SK-N-SH (cell line): Measurements from ENCODE around the gene DNAH1. TPM values are rescaled to one million over a fixed set of nuclear protein-coding genes. Genes with fewer than 3 reads are reported as not detected.

Experiments used
- CTCF ChIA-PET: fragments of 300-600, 350-600 bp; formaldehyde crosslinking; extraction: SDS; loops from one replicate; lab custom pipeline; 2021; lab: Yijun Ruan, JAX
- POLR2A ChIA-PET: fragments of 350-600 bp; sonication (Branson Sonifier 250); formaldehyde crosslinking; extraction: SDS; loops from one replicate; lab custom pipeline; 2020; ENCODE audit warnings: antibody characterized with exemption, inconsistent platforms; lab: Yijun Ruan, JAX
- DNase-seq: peaks from one replicate; pipeline ENCODE4 v3.0.0; 2012
- H2AFZ ChIP-seq: fragments of 200-600 bp; sonication (generic); 2 replicates; pipeline ENCODE4 v1.8.1; 2016; ENCODE audit warnings: antibody characterized with exemption, mild to moderate bottlenecking, low read depth
- H3F3A ChIP-seq: fragments of 200-600 bp; sonication (generic); replicated peaks from 2 replicates; pipeline ENCODE3; 2016; ENCODE audit warnings: antibody characterized with exemption, mild to moderate bottlenecking; ENCODE audit not compliant: insufficient read depth
- H3K27ac ChIP-seq, 2 experiments: fragments of 200-500 bp in 1 of 2; fragments of 200-600 bp in 1 of 2; sonication (Bioruptor generic) in 1 of 2; sonication (generic), shearing (Covaris generic) in 1 of 2; 2 replicates each; pipeline versions ENCODE4 v1.5.1 to v1.6.1; 2014 to 2016; ENCODE audit warnings: low read depth in 2 of 2, inconsistent platforms in 1 of 2, low read length in 1 of 2, mild to moderate bottlenecking in 1 of 2, mixed read lengths in 1 of 2
- H3K27me3 ChIP-seq: fragments of 200-600 bp; sonication (generic), shearing (Covaris generic); 2 replicates; pipeline ENCODE4 v1.6.1; 2016; ENCODE audit warnings: mixed run types; ENCODE audit not compliant: insufficient read depth
- H3K36me3 ChIP-seq, 2 experiments: fragments of 200-500 bp in 1 of 2; fragments of 200-600 bp in 1 of 2; sonication (Bioruptor generic) in 1 of 2; sonication (generic) in 1 of 2; replicated peaks in 1 of 2; 2 replicates each; pipeline versions ENCODE3 to v1.5.1; 2014 to 2016; ENCODE audit warnings: low read length in 1 of 2, mild to moderate bottlenecking in 1 of 2; ENCODE audit not compliant: insufficient read depth in 2 of 2, control insufficient read depth in 1 of 2
- H3K4me1 ChIP-seq, 2 experiments: fragments of 200-500 bp in 1 of 2; fragments of 200-600 bp in 1 of 2; sonication (Bioruptor generic) in 1 of 2; sonication (generic), shearing (Covaris generic) in 1 of 2; 2 replicates each; pipeline versions ENCODE4 v1.5.1 to v1.6.1; 2014 to 2016; ENCODE audit warnings: low read depth in 1 of 2, low read length in 1 of 2, mixed run types in 1 of 2; ENCODE audit not compliant: insufficient read depth in 2 of 2, control insufficient read depth in 1 of 2
- H3K4me2 ChIP-seq: fragments of 200-600 bp; sonication (generic), shearing (Covaris generic); 2 replicates; pipeline ENCODE4 v1.6.1; 2017; ENCODE audit warnings: mixed run types
- H3K4me3 ChIP-seq, 2 experiments: fragments of 200-500 bp in 1 of 2; fragments of 200-600 bp in 1 of 2; sonication (Bioruptor generic) in 1 of 2; sonication (generic), shearing (Covaris generic) in 1 of 2; 2 replicates each; pipeline versions ENCODE4 v1.5.1 to v1.8.1; 2014 to 2016; ENCODE audit warnings: low read depth in 2 of 2, inconsistent platforms in 1 of 2, low read length in 1 of 2, mild to moderate bottlenecking in 1 of 2, mixed read lengths in 1 of 2, moderate library complexity in 1 of 2
- H3K79me2 ChIP-seq: fragments of 200-600 bp; sonication (generic); 2 replicates; pipeline ENCODE4 v1.8.1; 2017; ENCODE audit warnings: mild to moderate bottlenecking; ENCODE audit not compliant: insufficient read depth
- H3K9ac ChIP-seq: fragments of 200-600 bp; sonication (generic); 2 replicates; pipeline ENCODE4 v1.6.1; 2017; ENCODE audit warnings: mixed run types
- H3K9me2 ChIP-seq: fragments of 200-600 bp; sonication (generic); 2 replicates; pipeline ENCODE4 v1.6.1; 2017; ENCODE audit warnings: mixed run types
- H3K9me3 ChIP-seq: fragments of 200-600 bp; sonication (generic); 2 replicates; pipeline ENCODE4 v1.6.1; 2017; ENCODE audit warnings: mixed run types, mild to moderate bottlenecking, moderate library complexity
- H4K20me1 ChIP-seq: fragments of 200-600 bp; sonication (generic); 2 replicates; pipeline ENCODE4 v1.6.1; 2017; ENCODE audit warnings: mild to moderate bottlenecking, mixed run types; ENCODE audit not compliant: insufficient read depth
- ELF1 ChIP-seq: IDR thresholded peaks from 2 replicates; pipeline ENCODE4 v1.4.0; 2012
- FOSL2 ChIP-seq: IDR thresholded peaks from 2 replicates; pipeline ENCODE4 v1.4.0; 2012; ENCODE audit warnings: low read depth, mild to moderate bottlenecking, moderate library complexity, borderline replicate concordance
- FOXM1 ChIP-seq: IDR thresholded peaks from 2 replicates; pipeline ENCODE4 v1.4.0; 2012; ENCODE audit warnings: low read depth, mild to moderate bottlenecking
- GATA2 ChIP-seq: sonication (generic); formaldehyde crosslinking; IDR thresholded peaks from 2 replicates; pipeline ENCODE4 v1.5.0; 2020; ENCODE audit warnings: mild to moderate bottlenecking, missing genetic modification reagents
- MAX ChIP-seq: IDR thresholded peaks from 2 replicates; pipeline ENCODE4 v1.4.0; 2012; ENCODE audit warnings: low read depth
- RAD21 ChIP-seq: IDR thresholded peaks from 2 replicates; pipeline ENCODE4 v1.6.1; 2012; ENCODE audit warnings: mild to moderate bottlenecking, low read length
- RCOR1 ChIP-seq: fragments of 150-350 bp; IDR thresholded peaks from 2 replicates; pipeline ENCODE4 v1.6.1; 2017; ENCODE audit warnings: antibody characterized with exemption, low read length
- RXRA ChIP-seq: IDR thresholded peaks from 2 replicates; pipeline ENCODE4 v1.4.0; 2012; ENCODE audit warnings: low read depth, mild to moderate bottlenecking, borderline replicate concordance
- TCF12 ChIP-seq: IDR thresholded peaks from 2 replicates; pipeline ENCODE4 v1.4.0; 2012
- USF2 ChIP-seq: fragments of 150-350 bp; IDR thresholded peaks from 2 replicates; pipeline ENCODE4 v1.6.1; 2017; ENCODE audit warnings: antibody characterized with exemption, low read length, low read depth, borderline replicate concordance
- WGBS: methylation state at CpG from one replicate; pipeline ENCODE4 v1.1.6; 2017; ENCODE audit warnings: low lambda C conversion rate; 5-methylcytosine and 5-hydroxymethylcytosine counted together
- polyA plus RNA-seq, 3 experiments: library from polyadenylated mRNA; depleted of rRNA; stranded (reverse); fragments of >200 nt; gene quantifications; 2 replicates each; pipeline ENCODE4 v1.2.3, GENCODE V29; 2012
- TF ChIP-seq, protein P1 (sequence below): fragments of 200-600 bp; sonication (generic); IDR thresholded peaks from 2 replicates; pipeline ENCODE4 v1.6.1; 2017; ENCODE audit warnings: antibody characterized with exemption, mild to moderate bottlenecking, moderate library complexity

Gene DNAH1
- polyA plus RNA-seq, 1 of the 3 experiments (the other 2 are of a cell fraction), result 5.1 TPM

- Histone ChIP-seq H3F3A (peaks cover 10% of the 10 kb centered on the region), H3K36me3 (peaks cover 0 to 16% of the 10 kb centered on the region in 2 experiments), H3K9me2 (no peaks in the 10 kb centered on the region), H3K4me1 (peaks cover 0 to 41% of the 10 kb centered on the region in 2 experiments; a peak in 2 of 4 replicates), H3K4me2 (no peak overlapping the region), H3K27me3 (no peaks in the 10 kb centered on the region), H3K79me2 (peaks cover 11% of the 10 kb centered on the region; the same call in 1 of the 2 replicates), H4K20me1 (no peaks in the 10 kb centered on the region), H2AFZ (no peak overlapping the region), H3K27ac (no peak overlapping the region; a peak in 1 of 4 replicates), H3K9me3 (no peaks in the 10 kb centered on the region), H3K9ac (no peak overlapping the region)
- CTCF ChIA-PET, result interaction anchor here (0.7 to 16.0 kb wide), 13 partner anchors 9 to 291 kb away, joined by 3 to 504 read pairs (median 4); no protein-coding TSS in a partner anchor
- DNase-seq, result no peak
- POLR2A ChIA-PET, result interaction anchor here (1.4 kb wide), 1 partner anchor 46 kb away, joined by 3 read pairs; no protein-coding TSS in a partner anchor
- TF ChIP-seq FOSL2 (no peak), USF2 (no peak), TCF12 (no peak), RXRA (no peak), FOXM1 (no peak), ELF1 (no peak), RAD21 (no peak), RCOR1 (no peak), MAX (no peak)
- TF ChIP-seq, protein P1, sequence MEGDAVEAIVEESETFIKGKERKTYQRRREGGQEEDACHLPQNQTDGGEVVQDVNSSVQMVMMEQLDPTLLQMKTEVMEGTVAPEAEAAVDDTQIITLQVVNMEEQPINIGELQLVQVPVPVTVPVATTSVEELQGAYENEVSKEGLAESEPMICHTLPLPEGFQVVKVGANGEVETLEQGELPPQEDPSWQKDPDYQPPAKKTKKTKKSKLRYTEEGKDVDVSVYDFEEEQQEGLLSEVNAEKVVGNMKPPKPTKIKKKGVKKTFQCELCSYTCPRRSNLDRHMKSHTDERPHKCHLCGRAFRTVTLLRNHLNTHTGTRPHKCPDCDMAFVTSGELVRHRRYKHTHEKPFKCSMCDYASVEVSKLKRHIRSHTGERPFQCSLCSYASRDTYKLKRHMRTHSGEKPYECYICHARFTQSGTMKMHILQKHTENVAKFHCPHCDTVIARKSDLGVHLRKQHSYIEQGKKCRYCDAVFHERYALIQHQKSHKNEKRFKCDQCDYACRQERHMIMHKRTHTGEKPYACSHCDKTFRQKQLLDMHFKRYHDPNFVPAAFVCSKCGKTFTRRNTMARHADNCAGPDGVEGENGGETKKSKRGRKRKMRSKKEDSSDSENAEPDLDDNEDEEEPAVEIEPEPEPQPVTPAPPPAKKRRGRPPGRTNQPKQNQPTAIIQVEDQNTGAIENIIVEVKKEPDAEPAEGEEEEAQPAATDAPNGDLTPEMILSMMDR, result no peak
- TF ChIP-seq, all 33 proteins: peak for 0
- no peak overlapping the region for H3K4me3 ChIP-seq
- WGBS, result 93% methylated on average over 3 of the region's 20 CpGs
Observed at GRCh38 chr3:52292247-52293065, 23.7 kb upstream of the DNAH1 start.

GRCh38 chr3:52293491-52294319, 22.4 kb upstream of the DNAH1 start:
- H3K4me1 ChIP-seq, result peaks cover 0 to 49% of the 10 kb centered on the region in 2 experiments; a peak in 2 of 4 replicates
- H3K27me3 ChIP-seq, result no peaks in the 10 kb centered on the region
- no peak overlapping the region for H2AFZ ChIP-seq
- H3F3A ChIP-seq, result peaks cover 10% of the 10 kb centered on the region
- H3K79me2 ChIP-seq, result peaks cover 7% of the 10 kb centered on the region; the same call in 1 of the 2 replicates
- ChIA-PET POLR2A (no interaction called here), CTCF (interaction anchor here (1.1 to 16.0 kb wide), 2 partner anchors 21 to 49 kb away, joined by 3 to 504 read pairs; no protein-coding TSS in a partner anchor)
- H4K20me1 ChIP-seq, result no peaks in the 10 kb centered on the region
- no peak overlapping the region for H3K4me3 ChIP-seq
- H3K9ac ChIP-seq, result no peak overlapping the region
- DNase-seq, result peak; percentile 4
- H3K27ac ChIP-seq, result no peak overlapping the region; a peak in 1 of 4 replicates
- no peaks in the 10 kb centered on the region for H3K9me2 ChIP-seq
- 87% methylated on average over 10 of the region's 17 CpGs for WGBS
- H3K36me3 ChIP-seq, result peaks cover 0 to 16% of the 10 kb centered on the region in 2 experiments
- no peaks in the 10 kb centered on the region for H3K9me3 ChIP-seq
- no peak overlapping the region for H3K4me2 ChIP-seq
- TF ChIP-seq GATA2 (CRISPR knock-in tag), result no peak
- TF ChIP-seq, all 33 proteins: peak for 0
